ENCODE results near the gene ATF3.

GRCh38 chr1:212664409-212665199 is 56.0 kb downstream of the ATF3 start:
- no peak for TF ChIP-seq CTCF (tag by site-specific recombination; IDR thresholded peaks at IDR 0.05)
- TF ChIP-seq ZNF792 (tag by site-specific recombination; IDR thresholded peaks at IDR 0.05) = no peak
- TF ChIP-seq ELK4 (IDR thresholded peaks at IDR 0.05; ENCODE audit: borderline replicate concordance, low read depth, low read length) = no peak
- TF ChIP-seq ZNF677 (tag by site-specific recombination; IDR thresholded peaks at IDR 0.05) = no peak
- no peak for TF ChIP-seq SETDB1 (IDR thresholded peaks at IDR 0.05; ENCODE audit: insufficient read length, low read length)
- TF ChIP-seq KLF1 (tag by site-specific recombination; IDR thresholded peaks at IDR 0.05) = no peak
- no peak for TF ChIP-seq AEBP2 (tag by site-specific recombination; IDR thresholded peaks at IDR 0.05; ENCODE audit: borderline replicate concordance)
- no peak for TF ChIP-seq REST (tag by site-specific recombination; IDR thresholded peaks at IDR 0.05)
- TF ChIP-seq ATF2 (tag by site-specific recombination; IDR thresholded peaks at IDR 0.05; ENCODE audit: low read depth) = no peak

All from HEK293 (cell line).